ENCODE data around the gene NDUFS1.
"Not testable (repeated sequence)": the region's sequence is repeated elsewhere in the genome, so short reads cannot be mapped to it uniquely, and the experiment has no call there.

The NDUFS1 gene

DNA sequence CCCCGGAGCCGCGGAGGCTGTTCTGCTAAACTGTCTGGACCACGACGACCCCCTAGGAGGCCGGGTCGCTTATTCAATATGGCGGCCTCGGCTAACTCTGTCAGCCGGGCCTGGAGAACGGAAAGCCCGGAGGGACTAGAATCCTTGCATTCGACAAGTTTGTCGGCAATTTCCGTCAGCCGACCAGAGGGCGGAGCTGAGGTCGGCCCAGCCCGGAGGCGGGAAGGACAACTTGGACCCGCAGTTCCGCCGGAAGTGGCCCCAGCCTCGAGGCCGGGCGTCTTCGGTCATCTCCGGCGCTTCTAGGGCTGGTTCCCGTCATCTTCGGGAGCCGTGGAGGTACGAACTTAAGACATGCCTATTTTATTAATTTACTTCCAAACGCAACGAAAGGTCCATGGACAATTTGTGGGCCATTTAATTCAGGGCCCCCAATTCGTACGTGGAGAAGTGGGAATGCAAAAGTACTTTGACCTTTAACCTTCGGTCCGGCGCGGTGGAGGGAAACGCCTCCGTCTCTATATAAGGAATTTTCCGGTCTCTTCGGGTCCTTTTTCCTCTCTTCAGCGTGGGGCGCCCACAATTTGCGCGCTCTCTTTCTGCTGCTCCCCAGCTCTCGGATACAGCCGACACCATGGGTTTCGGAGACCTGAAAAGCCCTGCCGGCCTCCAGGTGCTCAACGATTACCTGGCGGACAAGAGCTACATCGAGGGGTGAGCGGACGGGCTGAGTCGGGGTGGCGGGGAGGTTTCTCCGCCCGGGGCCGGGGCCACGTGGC, at the start of gene NDUFS1, which contains the start of gene EEF1B2:
TSS of gene NDUFS1 (minus strand) at position 99 of the 779 bp plus-strand sequence. CDS start 5,766 bp downstream, outside the sequence.
TSS of gene EEF1B2 (plus strand) at position 550 of the 779 bp plus-strand sequence. CDS start at position 635, 85 bp downstream.
- DNase-seq (ENCODE audit: low read depth), result peak; percentile 99

GRCh38 chr2:206208900-206209299, 49.7 kb upstream of the NDUFS1 start:
- no peak for DNase-seq (ENCODE audit: low read depth)

DNA sequence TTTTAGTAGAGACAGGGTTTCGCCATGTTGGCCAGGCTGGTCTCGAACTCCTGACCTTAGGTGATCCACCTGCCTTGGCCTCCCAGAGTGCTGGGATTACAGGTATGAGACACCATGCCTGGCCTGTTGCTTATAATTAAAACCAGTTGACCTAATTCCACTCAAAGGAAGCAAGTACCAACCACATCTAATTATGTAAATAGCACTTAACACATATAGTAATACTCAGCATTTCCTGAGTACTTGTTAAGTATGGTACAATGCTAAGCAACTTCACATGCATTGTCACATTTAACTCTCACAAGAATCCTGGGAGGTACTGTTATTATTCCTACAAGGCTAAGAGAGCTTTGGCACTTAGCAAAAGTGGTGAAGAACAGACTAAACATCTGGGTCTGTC, 48.1 kb upstream of the NDUFS1 start:
- DNase-seq (ENCODE audit: low read depth), result not testable (repeated sequence)

DNA sequence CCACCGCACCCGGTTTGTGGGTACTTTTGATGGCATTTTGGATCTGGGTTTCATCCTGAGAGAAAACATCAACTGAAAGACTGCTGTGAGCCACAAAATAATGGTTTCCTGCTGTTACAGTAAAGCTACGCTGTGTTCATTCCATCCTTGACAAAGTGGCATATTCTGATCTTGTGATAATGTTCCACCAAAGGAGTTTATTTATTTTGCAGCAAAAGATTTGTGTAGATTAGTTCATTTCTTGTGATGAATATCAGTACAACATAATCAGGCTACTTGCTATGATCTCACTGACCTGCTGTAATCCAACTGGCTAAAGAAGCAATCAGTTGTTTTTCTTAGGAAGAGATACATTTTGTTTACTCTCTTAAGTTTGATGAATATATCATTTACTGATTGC, 45.5 kb upstream of the NDUFS1 start:
- DNase-seq (ENCODE audit: low read depth), result no peak

- DNase-seq (ENCODE audit: low read depth), result no peak
Measured at GRCh38 chr2:206203331-206203730, 44.1 kb upstream of the NDUFS1 start.

GRCh38 chr2:206202446-206202845, 43.2 kb upstream of the NDUFS1 start:
- no peak for DNase-seq (ENCODE audit: low read depth)

DNA sequence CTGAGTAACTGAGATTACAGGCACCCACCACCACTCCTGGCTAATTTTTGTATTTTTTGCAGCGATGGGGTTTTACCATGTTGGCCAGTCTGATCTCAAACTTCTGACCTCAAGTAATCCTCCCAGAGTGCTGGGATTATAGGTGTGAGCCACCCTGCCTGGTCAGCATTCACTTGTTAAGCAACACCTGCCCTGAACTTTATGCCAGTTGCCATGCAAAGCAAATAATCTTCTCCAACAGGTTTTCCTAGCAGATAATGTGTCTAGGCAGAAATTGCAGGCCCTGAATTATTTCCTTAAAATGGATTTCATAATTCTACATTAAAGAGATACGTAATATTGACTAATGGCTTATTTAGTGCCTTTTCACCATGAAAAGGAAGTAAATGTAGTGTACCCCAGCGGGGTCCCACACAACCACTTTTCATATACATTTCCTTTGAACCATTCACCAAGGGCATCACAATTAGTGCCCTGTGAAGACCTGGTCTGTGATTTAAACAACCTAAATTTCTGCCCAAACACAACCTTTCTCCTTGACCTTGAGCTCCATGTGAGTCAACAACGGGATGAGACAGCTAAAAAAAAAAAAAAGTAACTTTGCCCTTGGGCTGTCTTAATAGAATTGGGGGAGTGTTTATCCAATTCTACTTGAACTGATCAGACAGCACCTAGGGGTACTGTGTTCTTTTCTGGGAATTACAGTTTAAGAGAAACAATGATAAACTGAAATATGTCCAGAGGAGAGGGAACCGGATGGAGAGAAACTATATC, 42.0 kb upstream of the NDUFS1 start:
- no peak for DNase-seq (ENCODE audit: low read depth)

DNA sequence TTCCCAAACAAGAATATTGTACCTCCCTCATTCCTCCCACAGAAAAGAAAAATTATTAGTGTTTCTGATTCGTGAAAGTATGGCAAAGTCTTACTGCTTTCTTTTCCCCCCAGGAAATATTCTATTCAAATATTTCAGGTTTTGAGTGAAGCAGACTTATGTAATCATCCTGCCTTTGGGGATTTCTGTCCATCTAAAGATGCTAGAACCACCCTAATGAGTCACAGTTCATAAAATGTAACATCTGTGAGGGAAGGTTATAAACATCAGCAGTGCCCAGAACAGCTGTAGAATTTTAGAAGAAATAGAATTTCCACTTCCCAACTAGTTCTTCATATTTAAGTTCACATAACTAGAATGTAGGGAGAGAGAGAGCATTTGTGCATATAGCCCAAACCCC, 39.4 kb upstream of the NDUFS1 start:
- peak; percentile 21 for DNase-seq (ENCODE audit: low read depth)

- DNase-seq (ENCODE audit: low read depth), result no peak
Measured at GRCh38 chr2:206193671-206194357, 34.6 kb upstream of the NDUFS1 start.

DNA sequence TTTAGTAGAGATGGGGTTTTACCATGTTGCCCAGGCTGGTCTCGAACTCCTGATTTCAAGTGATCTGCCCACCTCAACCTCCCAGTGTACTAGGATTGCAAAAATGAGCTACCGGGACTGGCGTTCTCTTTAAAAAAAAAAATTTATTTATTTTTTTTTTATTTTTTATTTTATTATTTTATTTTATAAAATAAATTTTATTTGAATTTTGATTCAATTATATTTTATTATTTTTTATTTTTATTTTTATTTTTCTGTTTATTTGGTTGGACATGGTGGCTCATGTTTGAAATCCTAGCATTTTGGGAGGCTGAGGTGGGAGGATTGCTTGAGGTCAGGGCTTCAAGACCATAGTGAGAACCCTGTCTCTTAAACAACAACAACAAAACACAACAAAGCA, 32.9 kb upstream of the NDUFS1 start:
- no peak for DNase-seq (ENCODE audit: low read depth)

- DNase-seq (ENCODE audit: low read depth), result no peak
Measured at GRCh38 chr2:206190689-206191088, 31.4 kb upstream of the NDUFS1 start.

- DNase-seq (ENCODE audit: low read depth), result no peak
Measured at GRCh38 chr2:206190111-206190510, 30.9 kb upstream of the NDUFS1 start.

- DNase-seq (ENCODE audit: low read depth), result no peak
Measured at GRCh38 chr2:206189691-206190090, 30.4 kb upstream of the NDUFS1 start.

DNA sequence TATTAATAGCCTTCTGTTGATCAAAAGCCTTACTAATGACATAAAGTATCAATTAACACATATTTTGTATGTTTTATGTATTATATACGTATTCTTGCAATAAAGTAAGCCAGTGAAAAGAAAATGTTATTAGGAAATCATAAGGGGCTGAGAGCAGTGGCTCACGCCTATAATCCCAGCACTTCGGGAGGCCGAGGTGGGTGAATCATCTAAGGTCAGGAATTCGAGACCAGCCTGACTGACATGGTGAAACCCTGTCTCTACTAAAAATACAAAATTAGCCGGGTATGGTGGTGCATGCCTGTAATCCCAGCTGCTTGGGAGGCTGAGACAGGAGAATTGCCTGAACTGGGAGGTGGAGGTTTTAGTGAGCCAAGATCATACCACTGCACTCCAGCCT, 22.3 kb upstream of the NDUFS1 start:
- DNase-seq (ENCODE audit: low read depth), result peak; percentile 62

- no peak for DNase-seq (ENCODE audit: low read depth)
Measured at GRCh38 chr2:206176901-206177300, 17.7 kb upstream of the NDUFS1 start.

- peak; percentile 18 for DNase-seq (ENCODE audit: low read depth)
Measured at GRCh38 chr2:206176121-206176520, 16.9 kb upstream of the NDUFS1 start.

GRCh38 chr2:206173147-206173546, 13.9 kb upstream of the NDUFS1 start:
- DNase-seq (ENCODE audit: low read depth), result no peak

DNA sequence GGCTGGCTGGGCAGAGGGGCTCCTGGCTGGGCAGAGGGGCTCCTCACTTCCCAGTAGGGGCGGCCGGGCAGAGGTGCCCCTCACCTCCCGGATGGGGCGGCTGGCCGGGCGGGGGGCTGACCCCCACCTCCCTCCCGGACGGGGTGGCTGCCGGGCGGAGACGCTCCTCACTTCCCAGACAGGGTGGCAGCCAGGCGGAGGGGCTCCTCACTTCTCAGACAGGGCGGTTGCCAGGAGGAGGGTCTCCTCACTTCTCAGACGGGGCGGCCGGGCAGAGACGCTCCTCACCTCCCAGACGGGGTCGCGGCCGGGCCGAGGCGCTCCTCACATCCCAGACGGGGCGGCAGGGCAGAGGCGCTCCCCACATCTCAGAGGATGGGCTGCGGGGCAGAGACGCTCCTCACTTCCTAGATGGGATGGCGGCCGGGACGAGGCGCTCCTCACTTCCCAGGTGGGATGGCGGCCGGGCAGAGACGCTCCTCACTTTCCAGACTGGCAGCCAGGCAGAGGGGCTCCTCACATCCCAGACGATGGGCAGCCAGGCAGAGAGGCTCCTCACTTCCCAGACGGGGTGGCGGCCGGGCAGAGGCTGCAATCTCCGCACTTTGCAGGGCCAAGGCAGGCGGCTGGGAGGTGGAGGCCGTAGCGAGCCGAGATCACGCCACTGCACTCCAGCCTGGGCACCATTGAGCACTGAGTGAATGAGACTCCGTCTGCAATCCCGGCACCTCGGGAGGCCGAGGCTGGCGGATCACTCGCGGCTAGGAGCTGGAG, 12.6 kb upstream of the NDUFS1 start:
- DNase-seq (ENCODE audit: low read depth), result not testable (repeated sequence)

DNA sequence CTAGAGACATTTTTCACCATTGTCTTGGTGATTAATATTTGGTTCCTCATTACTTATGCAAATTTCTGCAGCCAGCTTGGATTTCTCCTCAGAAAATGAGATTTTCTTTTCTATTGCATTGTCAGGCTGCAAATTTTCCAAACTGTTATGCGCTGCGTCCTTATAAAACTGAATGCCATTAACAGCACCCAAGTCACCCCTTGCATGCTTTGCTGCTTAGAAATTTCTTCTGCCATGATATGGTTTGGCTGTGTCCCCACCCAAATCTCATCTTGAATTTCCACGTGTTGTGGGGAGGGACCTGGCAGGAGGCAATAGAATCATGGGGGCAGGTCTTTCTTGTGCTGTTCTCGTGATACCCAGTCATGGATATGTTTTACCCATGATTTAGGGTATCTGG, 9.0 kb upstream of the NDUFS1 start:
- DNase-seq (ENCODE audit: low read depth), result not testable (repeated sequence)

DNA sequence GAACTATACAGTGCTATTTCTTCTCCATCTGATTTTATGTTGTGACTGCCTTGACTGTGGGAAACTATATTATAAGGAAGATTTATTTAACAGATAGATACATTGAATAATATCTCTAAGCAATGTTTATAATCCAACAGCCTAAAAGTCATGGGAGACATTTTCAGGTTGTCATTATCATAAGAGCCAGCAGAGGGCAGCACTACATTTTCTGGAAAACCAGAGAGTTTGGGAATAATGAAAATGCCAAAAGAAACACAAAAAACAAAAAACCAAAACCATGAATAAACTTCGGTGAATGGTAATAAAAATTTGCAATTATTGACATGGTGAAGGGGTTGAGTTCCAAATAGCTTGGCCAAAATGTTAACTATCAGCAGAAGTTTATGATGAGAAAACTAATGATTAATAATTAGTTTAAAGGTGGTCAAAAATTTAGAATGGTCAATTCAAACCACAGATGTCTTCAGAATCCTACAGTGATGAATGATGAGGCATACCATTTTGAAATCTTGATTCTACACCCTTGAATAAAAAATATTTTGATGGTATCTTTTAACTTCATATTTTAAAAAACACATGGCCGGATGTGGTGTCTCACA, 5.1 kb upstream of the NDUFS1 start:
- DNase-seq (ENCODE audit: low read depth), result peak; percentile 20

DNA sequence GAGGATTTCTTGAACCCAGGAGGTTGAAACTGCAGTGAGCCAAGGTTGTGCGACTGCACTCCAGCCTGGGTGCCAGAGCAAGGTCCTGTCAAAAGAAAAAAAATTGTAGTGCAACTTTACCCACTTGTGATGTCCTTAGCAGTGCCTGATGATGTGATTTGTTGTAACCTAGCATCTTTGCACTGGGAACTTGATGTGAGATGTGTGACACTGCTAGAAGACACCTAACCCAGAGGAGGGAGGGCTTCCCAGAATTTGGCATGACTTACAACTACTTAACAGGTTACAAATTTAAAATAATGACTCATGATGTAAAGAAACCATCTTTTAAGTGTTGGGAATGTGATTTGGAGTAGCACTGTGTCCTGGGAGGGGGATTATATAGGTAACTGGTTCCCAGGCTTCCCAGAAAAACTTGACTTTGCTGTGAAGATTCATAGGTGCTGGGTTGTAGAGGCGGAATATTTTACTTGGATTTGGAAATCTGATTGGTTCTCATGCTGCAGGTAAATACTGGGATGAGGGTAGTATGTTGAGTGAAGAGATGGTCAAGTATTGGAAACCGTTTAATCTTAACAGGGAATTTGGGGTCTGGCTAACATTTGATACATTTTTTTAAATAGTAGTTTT, 4.1 kb upstream of the NDUFS1 start:
- DNase-seq (ENCODE audit: low read depth), result no peak

All from iris pigment epithelial cell (primary cell).